ENCODE measurements around the gene AK5.

AK5 gene

GRCh38 chr1:77579547-77579946, 297.7 kb downstream of the AK5 start:
- no peak for TF ChIP-seq CTCF (IDR thresholded peaks at IDR 0.05; ENCODE audit: low read depth, low read length, missing control alignments)
- no peak for DNase-seq (ENCODE audit: low read depth)
- in situ Hi-C loops (cut with HindIII; ENCODE audit: low sequenced_read_pairs): no loop called here
- H3K4me3 ChIP-seq (ENCODE audit: low read depth, low read length): no peak overlapping the region

- in situ Hi-C loops (cut with HindIII; ENCODE audit: low sequenced_read_pairs): no loop called here
- no peak for TF ChIP-seq CTCF (IDR thresholded peaks at IDR 0.05; ENCODE audit: low read depth, low read length, missing control alignments)
- no peak overlapping the region for H3K4me3 ChIP-seq (ENCODE audit: low read depth, low read length)
- DNase-seq (ENCODE audit: low read depth): no peak
Observed at GRCh38 chr1:77582905-77583304, 301.1 kb downstream of the AK5 start.

DNA sequence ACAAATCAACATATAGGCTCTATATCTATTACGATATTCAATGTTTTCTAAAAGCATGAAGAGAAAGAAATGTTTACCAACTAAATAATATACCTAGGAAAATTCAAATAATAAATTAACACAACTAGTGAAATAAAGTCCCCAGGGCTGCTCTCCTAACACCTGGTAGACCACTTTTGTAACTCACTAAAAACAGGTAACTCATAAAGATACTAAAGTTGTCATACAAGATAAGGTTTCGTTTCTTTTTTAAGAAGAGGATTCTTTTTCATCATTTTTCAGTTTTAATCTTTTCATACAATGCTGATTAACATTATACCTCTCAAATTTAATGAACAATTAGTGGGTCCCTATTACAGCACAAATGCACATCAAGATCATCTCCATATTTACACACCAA, 301.7 kb downstream of the AK5 start:
- H3K4me3 ChIP-seq (ENCODE audit: low read depth, low read length): no peak overlapping the region
- TF ChIP-seq CTCF (IDR thresholded peaks at IDR 0.05; ENCODE audit: low read depth, low read length, missing control alignments): no peak
- in situ Hi-C loops (cut with HindIII; ENCODE audit: low sequenced_read_pairs): no loop called here
- no peak for DNase-seq (ENCODE audit: low read depth)

- no peak for TF ChIP-seq CTCF (IDR thresholded peaks at IDR 0.05; ENCODE audit: low read depth, low read length, missing control alignments)
- no peak overlapping the region for H3K4me3 ChIP-seq (ENCODE audit: low read depth, low read length)
- in situ Hi-C loops (cut with HindIII; ENCODE audit: low sequenced_read_pairs): no loop called here
- DNase-seq (ENCODE audit: low read depth): no peak
Observed at GRCh38 chr1:77584884-77585283, 303.1 kb downstream of the AK5 start.

GRCh38 chr1:77585610-77586314, 303.9 kb downstream of the AK5 start:
- H3K4me3 ChIP-seq (ENCODE audit: low read depth, low read length): no peak overlapping the region
- in situ Hi-C loops (cut with HindIII; ENCODE audit: low sequenced_read_pairs): no loop called here
- TF ChIP-seq CTCF (IDR thresholded peaks at IDR 0.05; ENCODE audit: low read depth, low read length, missing control alignments): no peak
- no peak for DNase-seq (ENCODE audit: low read depth)

DNA sequence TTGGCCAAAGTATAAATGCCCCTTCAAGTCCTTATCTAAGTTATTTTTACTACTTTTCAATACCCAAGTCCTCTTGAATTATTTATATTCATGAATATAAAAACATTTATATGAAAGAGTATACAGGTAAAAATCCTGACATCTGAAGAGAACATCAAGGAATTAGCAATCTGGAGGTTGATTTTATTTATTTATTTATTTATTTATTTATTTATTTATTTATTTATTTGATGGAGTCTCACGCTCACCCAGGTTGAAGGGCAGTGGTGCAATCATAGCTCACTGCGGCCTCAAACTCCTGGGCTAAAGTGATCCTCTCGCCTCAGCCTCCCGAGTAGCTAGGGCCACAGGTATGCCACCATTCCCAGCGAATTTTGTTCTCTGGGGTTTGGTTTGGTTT, 307.4 kb downstream of the AK5 start:
- in situ Hi-C loops (cut with HindIII; ENCODE audit: low sequenced_read_pairs): no loop called here

More for the DNA sequence above, 307.4 kb downstream of the AK5 start:
- no peak for TF ChIP-seq CTCF (IDR thresholded peaks at IDR 0.05; ENCODE audit: low read depth, low read length, missing control alignments)
- no peak for DNase-seq (ENCODE audit: low read depth)
- no peak overlapping the region for H3K4me3 ChIP-seq (ENCODE audit: low read depth, low read length)
